H1 (cell line): Measurements from ENCODE around the gene SLC25A45.

Source experiments
- BRCA1 ChIP-seq: IDR thresholded peaks from 2 replicates; pipeline ENCODE4 v1.6.1; 2012; ENCODE audit warnings: low read depth, low read length, improper control_type of control experiment
- CTBP2 ChIP-seq: IDR thresholded peaks from 2 replicates; pipeline ENCODE4 v1.7.0; 2011; ENCODE audit warnings: borderline replicate concordance, mild to moderate bottlenecking, moderate library complexity, mixed read lengths, low read length; ENCODE audit not compliant: insufficient read depth, insufficient read length
- CTCF ChIP-seq, 3 experiments: IDR thresholded peaks; 1 replicate in 2 of 3; 2 replicates in 1 of 3; pipeline versions ENCODE4 v1.5.1 to v1.6.1; 2011; ENCODE audit warnings: low read length in 3 of 3, mild to moderate bottlenecking in 3 of 3, inconsistent platforms in 2 of 3, low read depth in 1 of 3, moderate library complexity in 1 of 3; ENCODE audit not compliant: insufficient read depth in 1 of 3; ENCODE audit errors: control extremely low read depth in 1 of 3
- FOSL1 ChIP-seq: IDR thresholded peaks from 2 replicates; pipeline ENCODE4 v1.6.1; 2011; ENCODE audit warnings: mild to moderate bottlenecking, low read depth, low read length, moderate library complexity; ENCODE audit not compliant: insufficient read depth
- GABPA ChIP-seq: IDR thresholded peaks from 2 replicates; pipeline ENCODE4 v1.6.1; 2011; ENCODE audit warnings: mild to moderate bottlenecking, low read length, moderate library complexity, borderline replicate concordance; ENCODE audit not compliant: insufficient read depth
- PHF8 ChIP-seq: fragments of 200-600 bp; sonication (generic); conservative IDR thresholded peaks from 2 replicates; pipeline ENCODE4 v1.7.1; 2012; ENCODE audit warnings: low read depth, mild to moderate bottlenecking, inconsistent platforms, low read length, moderate library complexity
- RAD21 ChIP-seq, 2 experiments: IDR thresholded peaks in 1 of 2; conservative IDR thresholded peaks in 1 of 2; 2 replicates each; pipeline ENCODE4 v1.6.1; 2011; ENCODE audit warnings: low read depth in 2 of 2, low read length in 2 of 2, improper control_type of control experiment in 1 of 2, inconsistent platforms in 1 of 2, mild to moderate bottlenecking in 1 of 2, moderate library complexity in 1 of 2
- TCF12 ChIP-seq: IDR thresholded peaks from 2 replicates; pipeline ENCODE4 v1.6.1; 2011; ENCODE audit warnings: low read depth, mild to moderate bottlenecking, low read length
- ZNF274 ChIP-seq: IDR thresholded peaks from 2 replicates; pipeline ENCODE4 v1.7.0; 2012; ENCODE audit warnings: low read length, borderline replicate concordance; ENCODE audit errors: extremely low read depth

DNA sequence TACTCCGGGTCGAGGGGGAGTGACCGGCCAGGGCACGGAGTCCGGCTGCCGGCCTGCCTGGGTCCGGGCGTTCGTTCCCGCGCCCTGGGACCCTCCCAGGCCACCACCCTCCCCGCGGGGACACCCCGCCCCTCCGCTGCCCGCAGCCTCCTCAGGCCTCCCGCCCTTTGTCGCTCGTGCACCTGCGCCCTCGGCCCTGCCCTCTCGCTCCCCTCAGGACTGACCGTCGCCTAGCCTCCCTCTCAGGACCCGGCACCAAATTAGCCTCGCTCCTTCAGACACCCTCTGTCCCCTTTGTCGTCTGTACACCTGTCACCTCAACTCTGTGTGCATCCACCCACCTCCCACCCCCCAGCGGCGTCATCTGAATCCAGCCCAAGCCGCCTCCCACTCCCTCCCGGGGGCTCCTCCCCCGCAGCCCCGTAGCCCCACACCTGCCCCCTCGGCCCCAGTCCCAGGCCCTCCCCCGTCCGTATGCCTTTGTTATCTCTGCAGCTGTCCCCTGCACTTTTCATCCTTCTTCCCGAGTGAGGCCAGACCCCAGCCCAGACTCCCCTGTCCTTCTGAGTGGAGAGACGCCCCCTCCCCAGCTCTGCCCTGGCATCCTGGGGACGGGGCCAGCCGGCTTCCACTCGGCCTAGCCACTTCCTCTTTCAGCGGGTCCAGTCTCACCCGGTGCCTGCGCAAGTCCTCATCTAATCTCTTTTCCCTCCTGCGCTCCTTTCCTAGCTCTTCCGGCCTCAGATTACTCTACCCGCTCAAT is 27.3 kb downstream of the SLC25A45 start:
- TF ChIP-seq ZNF274 (no peak), CTCF (IDR thresholded peaks at IDR 0.05; ENCODE audit: control extremely low read depth in 1 of 3, insufficient read depth in 1 of 3, low read depth in 1 of 3, low read length in 3 of 3) (no peak), BRCA1 (no peak), RAD21 (IDR thresholded peaks at IDR 0.05 in 1 of 2, conservative IDR thresholded peaks at IDR 0.05 in 1 of 2; ENCODE audit: low read depth in 2 of 2, low read length in 2 of 2) (no peak), TCF12 (no peak), GABPA (no peak), PHF8 (no peak), FOSL1 (no peak), CTBP2 (no peak)
